ENCODE measurements around the gene SCN10A.

GRCh38 chr3:38823186-38823585 lies 7.2 kb upstream of the SCN10A start:
- TF ChIP-seq, protein P1, sequence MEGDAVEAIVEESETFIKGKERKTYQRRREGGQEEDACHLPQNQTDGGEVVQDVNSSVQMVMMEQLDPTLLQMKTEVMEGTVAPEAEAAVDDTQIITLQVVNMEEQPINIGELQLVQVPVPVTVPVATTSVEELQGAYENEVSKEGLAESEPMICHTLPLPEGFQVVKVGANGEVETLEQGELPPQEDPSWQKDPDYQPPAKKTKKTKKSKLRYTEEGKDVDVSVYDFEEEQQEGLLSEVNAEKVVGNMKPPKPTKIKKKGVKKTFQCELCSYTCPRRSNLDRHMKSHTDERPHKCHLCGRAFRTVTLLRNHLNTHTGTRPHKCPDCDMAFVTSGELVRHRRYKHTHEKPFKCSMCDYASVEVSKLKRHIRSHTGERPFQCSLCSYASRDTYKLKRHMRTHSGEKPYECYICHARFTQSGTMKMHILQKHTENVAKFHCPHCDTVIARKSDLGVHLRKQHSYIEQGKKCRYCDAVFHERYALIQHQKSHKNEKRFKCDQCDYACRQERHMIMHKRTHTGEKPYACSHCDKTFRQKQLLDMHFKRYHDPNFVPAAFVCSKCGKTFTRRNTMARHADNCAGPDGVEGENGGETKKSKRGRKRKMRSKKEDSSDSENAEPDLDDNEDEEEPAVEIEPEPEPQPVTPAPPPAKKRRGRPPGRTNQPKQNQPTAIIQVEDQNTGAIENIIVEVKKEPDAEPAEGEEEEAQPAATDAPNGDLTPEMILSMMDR (IDR thresholded peaks at IDR 0.05; ENCODE audit: insufficient read depth, low read length, poor library complexity, severe bottlenecking): no peak
- no peak for TF ChIP-seq EZH2phosphoT487 (conservative IDR thresholded peaks at IDR 0.05; ENCODE audit: low read length)
